PC-3 (cell line): ENCODE data around the gene NAA60.

Experiments used
- CTCF ChIP-seq: fragments of 300-600 bp; sonication (generic); conservative IDR thresholded peaks from 2 replicates; pipeline ENCODE4 v1.5.1; 2017; ENCODE audit warnings: antibody characterized with exemption, low read depth, mild to moderate bottlenecking, low read length
- EZH2 ChIP-seq: fragments of 300-600 bp; sonication (generic); IDR thresholded peaks from one replicate; pipeline ENCODE4 v1.6.1; 2017; ENCODE audit warnings: antibody characterized with exemption, mild to moderate bottlenecking, low read length; ENCODE audit not compliant: unreplicated experiment

- TF ChIP-seq EZH2 = no peak
- no peak for TF ChIP-seq CTCF
Measured at GRCh38 chr16:3468501-3468900, 25.0 kb downstream of the NAA60 start.
